ENCODE data around the gene ZDHHC14. TPM values are rescaled to one million over a fixed set of nuclear protein-coding genes. Genes with fewer than 3 reads are reported as not detected.

The ZDHHC14 gene
- total RNA-seq, 1 donor from 2014 or later, result 14.5 TPM

DNA sequence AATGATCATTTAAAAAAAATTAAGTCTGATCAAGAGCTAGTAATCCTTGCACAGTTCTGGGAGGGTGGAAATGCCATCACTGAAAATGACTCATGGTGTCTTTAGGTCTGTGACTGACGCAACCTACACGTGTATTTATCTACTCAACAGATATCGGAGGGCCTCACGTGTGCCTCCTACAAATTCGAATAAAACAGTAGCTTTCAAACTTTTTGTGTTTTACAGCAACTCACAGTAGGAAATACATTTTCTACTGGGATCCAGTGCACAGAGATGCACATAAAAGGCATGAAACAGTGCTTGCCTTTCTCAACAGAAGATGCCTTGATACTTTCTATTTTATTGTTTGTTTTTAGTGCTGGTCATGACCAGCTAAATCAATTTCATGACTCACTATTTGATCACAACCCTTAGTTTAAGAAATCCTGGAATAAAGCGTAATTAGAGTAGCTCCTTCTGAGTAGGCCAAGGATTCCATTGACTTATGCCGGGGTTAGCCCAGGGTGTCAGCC, 232.1 kb downstream of the ZDHHC14 start:
- no peak for DNase-seq (ENCODE audit: low spot score in 2 of 2)
- Histone ChIP-seq H3K36me3 (no peaks in the 10 kb centered on the region), H3K9me3 (no peaks in the 10 kb centered on the region), H3K4me3 (no peak overlapping the region), H3K4me1 (no peaks in the 10 kb centered on the region), H3K27ac (no peak overlapping the region), H3K27me3 (no peaks in the 10 kb centered on the region)
- no peak for TF ChIP-seq CTCF (IDR thresholded peaks at IDR 0.05)
- intact Hi-C loops (cut with DNase I), result no loop called here

DNA sequence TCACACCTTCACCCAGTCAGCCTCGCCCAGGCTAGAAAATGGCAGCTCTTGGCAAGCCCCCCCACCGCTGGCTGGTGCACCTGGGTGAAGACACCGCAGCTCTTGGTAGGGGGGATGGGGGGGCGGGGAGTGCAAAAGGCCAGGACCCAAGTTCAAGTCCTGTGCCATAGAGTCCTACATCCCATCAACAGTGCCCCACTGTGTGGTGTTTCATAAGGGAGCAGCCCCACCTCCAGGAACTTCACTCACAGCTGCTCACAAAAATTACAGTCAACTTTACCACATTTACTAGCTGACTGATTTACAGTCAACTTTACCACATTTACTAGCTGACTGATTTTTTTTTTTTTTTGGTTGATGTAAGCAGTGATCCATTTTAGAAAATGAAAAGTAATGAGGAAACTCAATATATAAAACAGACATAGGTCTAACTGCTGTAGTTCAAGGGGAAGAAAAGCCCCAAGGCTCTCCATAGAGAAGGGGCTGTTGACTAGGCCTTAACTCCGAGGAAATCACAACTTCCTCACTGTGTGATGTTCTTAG, 233.1 kb downstream of the ZDHHC14 start:
- H3K27ac ChIP-seq, result no peak overlapping the region
- intact Hi-C loops (cut with DNase I), result no loop called here
- no peaks in the 10 kb centered on the region for H3K4me1 ChIP-seq
- H3K9me3 ChIP-seq, result no peaks in the 10 kb centered on the region
- no peak overlapping the region for H3K4me3 ChIP-seq
- DNase-seq (ENCODE audit: low spot score in 2 of 2), result no peak
- no peak for TF ChIP-seq CTCF (IDR thresholded peaks at IDR 0.05)
- H3K36me3 ChIP-seq, result no peaks in the 10 kb centered on the region
- H3K27me3 ChIP-seq, result no peaks in the 10 kb centered on the region

GRCh38 chr6:157615420-157615769, 234.4 kb downstream of the ZDHHC14 start:
- no peak for TF ChIP-seq CTCF (IDR thresholded peaks at IDR 0.05)
- Histone ChIP-seq H3K27me3 (no peaks in the 10 kb centered on the region), H3K4me1 (no peaks in the 10 kb centered on the region), H3K36me3 (no peaks in the 10 kb centered on the region), H3K27ac (no peak overlapping the region), H3K9me3 (no peaks in the 10 kb centered on the region), H3K4me3 (no peak overlapping the region)
- DNase-seq (ENCODE audit: low spot score in 2 of 2), result no peak
- intact Hi-C loops (cut with DNase I), result no loop called here

DNA sequence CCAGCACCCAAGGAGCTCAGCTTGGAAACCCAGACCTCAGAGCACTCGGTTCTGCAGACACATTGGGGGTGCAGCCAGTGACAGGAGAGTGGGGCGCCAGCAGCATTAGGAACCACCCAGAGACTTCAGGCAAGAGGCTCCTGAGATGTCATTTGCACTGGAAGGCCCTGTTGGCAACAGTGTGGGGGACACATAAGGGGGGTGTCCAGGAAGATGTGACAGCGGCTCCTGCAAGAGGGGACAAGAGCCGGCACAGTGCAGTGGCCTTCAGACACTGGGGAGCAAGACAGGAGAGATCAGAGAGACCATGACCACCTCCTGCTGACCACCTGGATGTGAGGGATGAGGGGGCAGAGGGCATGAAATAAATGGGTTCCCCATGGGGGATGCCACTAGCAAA, 235.0 kb downstream of the ZDHHC14 start:
- intact Hi-C loops (cut with DNase I), result no loop called here
- Histone ChIP-seq H3K27me3 (no peaks in the 10 kb centered on the region), H3K9me3 (no peaks in the 10 kb centered on the region), H3K27ac (no peak overlapping the region), H3K36me3 (no peaks in the 10 kb centered on the region), H3K4me3 (no peak overlapping the region), H3K4me1 (no peaks in the 10 kb centered on the region)
- TF ChIP-seq CTCF (IDR thresholded peaks at IDR 0.05), result no peak
- no peak for DNase-seq (ENCODE audit: low spot score in 2 of 2)

- Histone ChIP-seq H3K27me3 (no peaks in the 10 kb centered on the region), H3K9me3 (no peaks in the 10 kb centered on the region), H3K4me1 (no peaks in the 10 kb centered on the region), H3K4me3 (no peak overlapping the region), H3K36me3 (no peaks in the 10 kb centered on the region), H3K27ac (no peak overlapping the region)
- TF ChIP-seq CTCF (IDR thresholded peaks at IDR 0.05), result no peak
- DNase-seq (ENCODE audit: low spot score in 2 of 2), result no peak
- intact Hi-C loops (cut with DNase I), result no loop called here
Measured at GRCh38 chr6:157620944-157621343, 240.0 kb downstream of the ZDHHC14 start.

DNA sequence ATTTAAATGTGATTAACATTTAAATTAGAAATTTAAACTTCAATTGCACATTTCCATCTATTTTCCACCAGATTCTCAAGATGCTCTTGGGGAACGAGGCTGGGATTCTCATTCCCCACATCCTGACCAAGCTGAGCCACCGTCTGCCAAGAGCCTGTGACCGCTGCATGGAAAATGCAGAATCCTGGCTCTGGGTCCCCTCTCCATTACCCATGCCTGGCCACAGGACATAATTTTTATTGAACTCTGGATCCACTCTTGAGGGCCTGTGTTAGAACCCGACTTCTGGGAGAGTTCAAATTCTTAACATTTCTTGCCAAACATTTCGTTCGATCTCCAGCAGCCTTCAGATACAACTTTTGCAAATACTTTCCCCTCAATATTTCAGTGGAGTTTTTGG, 240.4 kb downstream of the ZDHHC14 start:
- Histone ChIP-seq H3K36me3 (no peaks in the 10 kb centered on the region), H3K9me3 (no peaks in the 10 kb centered on the region), H3K27ac (no peak overlapping the region), H3K4me3 (no peak overlapping the region), H3K4me1 (no peaks in the 10 kb centered on the region), H3K27me3 (no peaks in the 10 kb centered on the region)
- TF ChIP-seq CTCF (IDR thresholded peaks at IDR 0.05), result no peak
- intact Hi-C loops (cut with DNase I), result no loop called here
- DNase-seq (ENCODE audit: low spot score in 2 of 2), result no peak

Data from ascending aorta (tissue), 2 donors.